WTC11 (cell line): Measurements from ENCODE around the gene SPDYA. TPM values are rescaled to one million over a fixed set of nuclear protein-coding genes. Genes with fewer than 3 reads are reported as not detected.

ENCODE experiments used
- ARID4B ChIP-seq: sonication (generic); formaldehyde crosslinking; IDR thresholded peaks from 2 replicates; pipeline ENCODE4 v1.8.0; 2023; ENCODE audit warnings: missing genetic modification reagents, mild to moderate bottlenecking, borderline replicate concordance
- ATF2 ChIP-seq: sonication (generic); formaldehyde crosslinking; IDR thresholded peaks from 2 replicates; pipeline ENCODE4 v1.8.1; 2022; ENCODE audit warnings: low read depth, missing genetic modification reagents, borderline replicate concordance
- CBFB ChIP-seq: sonication (generic); formaldehyde crosslinking; IDR thresholded peaks from 2 replicates; pipeline ENCODE4 v1.8.1; 2022; ENCODE audit warnings: mild to moderate bottlenecking, low read depth, missing genetic modification reagents
- CTCF ChIP-seq: fragments of 200-600 bp; IDR thresholded peaks from 2 replicates; pipeline ENCODE4 v1.8.0; 2022; ENCODE audit warnings: antibody characterized with exemption
- E2F1 ChIP-seq: sonication (generic); formaldehyde crosslinking; IDR thresholded peaks from 2 replicates; pipeline ENCODE4 v1.8.0; 2022; ENCODE audit warnings: mild to moderate bottlenecking, missing genetic modification reagents
- E2F4 ChIP-seq: sonication (generic); formaldehyde crosslinking; IDR thresholded peaks from 2 replicates; pipeline ENCODE4 v1.8.1; 2022; ENCODE audit warnings: low read depth, mild to moderate bottlenecking, moderate library complexity, missing genetic modification reagents, borderline replicate concordance
- EMX1 ChIP-seq: fragments of 250-450 bp; sonication (Bioruptor Pico); IDR thresholded peaks from 2 replicates; pipeline ENCODE4 v1.8.0; 2021; ENCODE audit warnings: mild to moderate bottlenecking
- GABPB1 ChIP-seq: sonication (generic); formaldehyde crosslinking; IDR thresholded peaks from 2 replicates; pipeline ENCODE4 v1.8.1; 2023; ENCODE audit warnings: mild to moderate bottlenecking, missing genetic modification reagents
- GTF2I ChIP-seq: fragments of 250-450 bp; sonication (Bioruptor Pico); conservative IDR thresholded peaks from 2 replicates; pipeline ENCODE4 v1.4.0; 2021; ENCODE audit warnings: mild to moderate bottlenecking
- HMGA2 ChIP-seq: fragments of 250-450 bp; sonication (Bioruptor Pico); IDR thresholded peaks from 2 replicates; pipeline ENCODE4 v1.4.0; 2021; ENCODE audit warnings: mild to moderate bottlenecking, moderate library complexity
- KAT7 ChIP-seq: sonication (generic); formaldehyde crosslinking; IDR thresholded peaks from 2 replicates; pipeline ENCODE4 v1.8.1; 2023; ENCODE audit warnings: missing genetic modification reagents, mild to moderate bottlenecking, borderline replicate concordance
- MYBL2 ChIP-seq: sonication (generic); formaldehyde crosslinking; IDR thresholded peaks from 2 replicates; pipeline ENCODE4 v1.8.1; 2023; ENCODE audit warnings: mild to moderate bottlenecking, moderate library complexity, missing genetic modification reagents
- NFE2L1 ChIP-seq: sonication (generic); formaldehyde crosslinking; IDR thresholded peaks from 2 replicates; pipeline ENCODE4 v1.8.1; 2023; ENCODE audit warnings: missing genetic modification reagents
- PREB ChIP-seq: sonication (generic); formaldehyde crosslinking; IDR thresholded peaks from 2 replicates; pipeline ENCODE4 v1.8.1; 2022; ENCODE audit warnings: mild to moderate bottlenecking, missing genetic modification reagents, moderate library complexity, borderline replicate concordance
- STAT6 ChIP-seq: sonication (generic); formaldehyde crosslinking; conservative IDR thresholded peaks from 2 replicates; pipeline ENCODE4 v1.8.1; 2023; ENCODE audit warnings: mild to moderate bottlenecking, low read depth, missing genetic modification reagents, moderate library complexity
- TCF7 ChIP-seq: sonication (generic); formaldehyde crosslinking; IDR thresholded peaks from 2 replicates; pipeline ENCODE4 v1.8.0; 2022; ENCODE audit warnings: mild to moderate bottlenecking, low read depth, missing genetic modification reagents, moderate library complexity
- TEAD1 ChIP-seq: sonication (generic); formaldehyde crosslinking; IDR thresholded peaks from 2 replicates; pipeline ENCODE4 v1.8.0; 2022; ENCODE audit warnings: mild to moderate bottlenecking, missing genetic modification reagents
- TEAD4 ChIP-seq: sonication (generic); formaldehyde crosslinking; IDR thresholded peaks from 2 replicates; pipeline ENCODE4 v1.8.0; 2022; ENCODE audit warnings: mild to moderate bottlenecking, missing genetic modification reagents
- TP53 ChIP-seq: sonication (generic); formaldehyde crosslinking; IDR thresholded peaks from 2 replicates; pipeline ENCODE4 v1.8.1; 2023; ENCODE audit warnings: mild to moderate bottlenecking, missing genetic modification reagents
- USF1 ChIP-seq: sonication (generic); formaldehyde crosslinking; IDR thresholded peaks from 2 replicates; pipeline ENCODE4 v1.8.0; 2022; ENCODE audit warnings: mild to moderate bottlenecking, missing genetic modification reagents
- ZNF138 ChIP-seq: sonication (generic); formaldehyde crosslinking; conservative IDR thresholded peaks from 2 replicates; pipeline ENCODE4 v1.8.1; 2022; ENCODE audit warnings: mild to moderate bottlenecking, moderate library complexity, missing genetic modification reagents
- ZNF263 ChIP-seq: sonication (generic); formaldehyde crosslinking; IDR thresholded peaks from 2 replicates; pipeline ENCODE4 v1.8.1; 2022; ENCODE audit warnings: low read depth, mild to moderate bottlenecking, moderate library complexity, missing genetic modification reagents
- ZNF396 ChIP-seq: fragments of 250-450 bp; sonication (Bioruptor Pico); IDR thresholded peaks from 2 replicates; pipeline ENCODE4 v1.8.0; 2021; ENCODE audit warnings: mild to moderate bottlenecking, moderate library complexity, borderline replicate concordance
- ZNF416 ChIP-seq: fragments of 250-450 bp; sonication (Bioruptor Pico); IDR thresholded peaks from 2 replicates; pipeline ENCODE4 v1.9.0; 2021; ENCODE audit warnings: mild to moderate bottlenecking, inconsistent platforms
- total RNA-seq: library from RNA; stranded (reverse); gene quantifications from 3 replicates; pipeline ENCODE4 v1.2.3, GENCODE V29; 2021

Gene SPDYA
- total RNA-seq, 1 experiment from 2014 or later, result 0.61 TPM

GRCh38 chr2:28894470-28895188 lies 84.0 kb downstream of the SPDYA start, which contains the start of gene WDR43 (continued):
- TF ChIP-seq ARID4B (CRISPR knock-in tag) (peak; percentile 95), TCF7 (0 out of 2 replicates have a peak, but pooled peaks have one; percentile 67), E2F1 (0 out of 2 replicates have a peak, but pooled peaks have one; percentile 42), ZNF263 (CRISPR knock-in tag) (no peak), GABPB1 (CRISPR knock-in tag) (peak; percentile 86), HMGA2 (CRISPR knock-in tag) (no peak), ATF2 (CRISPR knock-in tag) (no peak), STAT6 (no peak), E2F4 (no peak), ZNF396 (CRISPR knock-in tag) (no peak), ZNF138 (CRISPR knock-in tag) (no peak), TP53 (CRISPR knock-in tag) (no peak), EMX1 (no peak), TEAD1 (peak; percentile 92; the same call in 1 of the 2 replicates), USF1 (peak; percentile 92), PREB (CRISPR knock-in tag) (no peak), ZNF416 (CRISPR knock-in tag) (no peak), KAT7 (peak; percentile 90; the same call in 1 of the 2 replicates), CBFB (CRISPR knock-in tag) (peak; percentile 61; the same call in 1 of the 2 replicates), GTF2I (CRISPR knock-in tag) (no peak), CTCF (no peak), TEAD4 (CRISPR knock-in tag) (0 out of 2 replicates have a peak, but pooled peaks have one; percentile 62), NFE2L1 (CRISPR knock-in tag) (peak; percentile 23), MYBL2 (CRISPR knock-in tag) (peak; percentile 84)
